Measurements from ENCODE around the gene IGFALS. TPM values are rescaled to one million over a fixed set of nuclear protein-coding genes. Genes with fewer than 3 reads are reported as not detected.

IGFALS gene
- total RNA-seq, 4 donors from 2014 or later: 0.42 to 2.4 (median 1.1) TPM

DNA sequence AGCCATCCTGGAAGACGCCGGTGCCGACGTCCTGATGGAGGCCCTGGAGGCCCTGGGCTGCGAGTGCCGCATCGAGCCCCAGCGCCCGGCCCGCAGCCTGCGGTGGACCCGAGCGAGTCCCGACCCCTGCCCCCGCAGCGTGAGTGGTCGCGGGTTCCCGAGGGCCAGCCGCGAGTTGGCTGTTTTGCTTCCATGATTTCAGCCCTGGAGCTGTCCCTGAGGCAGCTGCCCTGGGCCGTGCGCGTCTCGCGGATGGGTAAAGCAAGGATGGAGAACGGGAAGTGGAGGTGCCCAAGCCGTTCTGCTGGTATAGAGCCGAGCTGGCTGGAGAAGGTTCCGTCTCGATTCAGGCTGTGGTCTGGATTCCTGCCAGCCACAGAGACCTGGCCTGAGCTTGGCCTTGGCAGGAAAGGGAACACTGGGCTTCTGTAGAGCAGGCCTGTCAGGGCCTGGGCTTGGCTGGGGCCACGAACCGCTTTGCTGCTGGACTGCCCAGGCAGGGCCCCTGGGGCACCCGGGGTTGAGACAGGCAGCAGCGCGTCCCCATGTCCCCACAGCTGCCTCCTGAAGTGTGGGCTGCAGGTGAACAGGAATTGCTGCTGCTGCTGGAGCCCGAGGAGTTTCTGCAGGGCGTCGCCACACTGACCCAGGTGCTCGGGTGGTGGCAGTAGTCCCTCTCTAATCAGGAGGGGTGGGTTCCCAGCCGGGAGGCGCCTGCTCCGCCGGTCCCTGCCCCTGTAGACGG, 19.6 kb downstream of the IGFALS start:
- Histone ChIP-seq H3K4me1 (peaks cover 47% of the 10 kb centered on the region), H3K27me3 (no peaks in the 10 kb centered on the region), H3K9me3 (no peaks in the 10 kb centered on the region), H3K36me3 (peaks cover 36% of the 10 kb centered on the region), H3K27ac (peak overlapping the region; percentile 94), H3K4me3 (peak overlapping the region; percentile 92)
- TF ChIP-seq POLR2AphosphoS5 (IDR thresholded peaks at IDR 0.05): no peak
- TF ChIP-seq POLR2A (IDR thresholded peaks at IDR 0.05): no peak
- TF ChIP-seq CTCF (IDR thresholded peaks at IDR 0.05): no peak
- no peak for TF ChIP-seq EP300 (IDR thresholded peaks at IDR 0.05)
- DNase-seq (ENCODE audit: low spot score in 2 of 2): no peak
- 3% methylated on average over 14 of the region's 45 CpGs for WGBS

GRCh38 chr16:1772908-1773702, 20.4 kb downstream of the IGFALS start, which contains the start of gene MRPS34:
TSS of gene MRPS34 (minus strand) at chr16:1773134. CDS start at chr16:1773119, 15 bp downstream.
- WGBS: 2% methylated on average over 37 of the region's 108 CpGs
- peak within 1 kb of the TSS; percentile 92 for H3K4me3 ChIP-seq
- H3K27me3 ChIP-seq: no peaks in the 10 kb centered on the region
- H3K4me1 ChIP-seq: peaks cover 47% of the 10 kb centered on the region
- H3K36me3 ChIP-seq: peaks cover 37% of the 10 kb centered on the region
- peak within 1 kb of the TSS; percentile 94 for H3K27ac ChIP-seq
- TF ChIP-seq CTCF (IDR thresholded peaks at IDR 0.05) (peak; percentile 62 to 83), POLR2AphosphoS5 (IDR thresholded peaks at IDR 0.05) (peak in 2 of 3 donors; percentile 71 to 96), EP300 (IDR thresholded peaks at IDR 0.05) (no peak)
- no peaks in the 10 kb centered on the region for H3K9me3 ChIP-seq
- peak; percentile 88 to 93 for DNase-seq (ENCODE audit: low spot score in 2 of 2)

DNA sequence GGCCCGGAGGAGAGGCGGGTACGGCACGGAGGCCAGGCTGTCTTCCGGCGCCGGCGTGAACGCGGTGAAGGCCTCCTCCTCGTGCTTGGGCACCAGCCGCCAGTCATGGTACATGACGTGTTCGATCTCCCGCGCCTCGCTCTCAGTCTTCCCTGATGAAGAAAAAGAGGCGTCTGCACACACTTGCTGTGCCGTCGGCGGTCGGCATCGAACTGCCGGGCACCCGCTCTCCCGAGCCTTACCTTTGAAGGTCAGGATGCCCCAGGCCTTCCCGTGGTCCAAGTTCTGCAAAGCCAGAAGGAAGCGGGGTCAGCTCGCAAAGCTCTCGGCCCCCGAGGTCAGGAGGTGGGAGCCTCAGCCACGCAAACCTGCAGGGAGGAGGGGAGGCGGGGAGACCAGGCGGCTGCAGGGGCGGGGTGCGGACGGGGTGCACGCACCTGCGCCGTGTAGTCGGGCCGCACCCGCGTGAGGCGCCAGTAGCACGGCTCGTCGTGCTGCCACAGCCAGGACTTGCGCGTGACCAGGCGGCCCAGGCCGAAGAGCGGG, 21.1 kb downstream of the IGFALS start, which contains the start of gene EME2:
Gene EME2 (plus strand): TSS at position 449 of the 546 bp plus-strand sequence. CDS start 418 bp downstream, outside the sequence.
- TF ChIP-seq EP300 (IDR thresholded peaks at IDR 0.05): no peak
- no peak for TF ChIP-seq POLR2A (IDR thresholded peaks at IDR 0.05)
- TF ChIP-seq CTCF (IDR thresholded peaks at IDR 0.05): no peak
- TF ChIP-seq POLR2AphosphoS5 (IDR thresholded peaks at IDR 0.05): no peak
- H3K4me1 ChIP-seq: peaks cover 47% of the 10 kb centered on the region
- no peaks in the 10 kb centered on the region for H3K27me3 ChIP-seq
- H3K9me3 ChIP-seq: no peaks in the 10 kb centered on the region
- peaks cover 37% of the 10 kb centered on the region for H3K36me3 ChIP-seq
- H3K27ac ChIP-seq: peak within 1 kb of the TSS; percentile 94
- WGBS: no CpG with 5 or more reads among the region's 53 CpGs
- DNase-seq (ENCODE audit: low spot score in 2 of 2): no peak
- H3K4me3 ChIP-seq: peak within 1 kb of the TSS; percentile 92

- no peak for DNase-seq (ENCODE audit: low spot score in 2 of 2)
- H3K36me3 ChIP-seq: peaks cover 37% of the 10 kb centered on the region
- H3K27ac ChIP-seq: peak overlapping the region; percentile 94
- no peaks in the 10 kb centered on the region for H3K9me3 ChIP-seq
- no peaks in the 10 kb centered on the region for H3K27me3 ChIP-seq
- peaks cover 47% of the 10 kb centered on the region for H3K4me1 ChIP-seq
- TF ChIP-seq POLR2AphosphoS5 (IDR thresholded peaks at IDR 0.05): no peak
- no peak for TF ChIP-seq CTCF (IDR thresholded peaks at IDR 0.05)
- TF ChIP-seq EP300 (IDR thresholded peaks at IDR 0.05): no peak
- TF ChIP-seq POLR2A (IDR thresholded peaks at IDR 0.05): no peak
- WGBS: 5% methylated on average over 16 of the region's 22 CpGs
- peak overlapping the region; percentile 92 for H3K4me3 ChIP-seq
These were observed 21.6 kb downstream of the IGFALS start for GRCh38 chr16:1771864-1772361.

Measured in suprapubic skin (tissue), 4 donors.